Raji (cell line): ENCODE data around the gene ATP8A2.

Source experiments
- POLR2A ChIP-seq: IDR thresholded peaks from 2 replicates; pipeline ENCODE4 v1.6.1; 2011; ENCODE audit warnings: low read depth, low read length, control low read depth; ENCODE audit not compliant: insufficient read depth

ATP8A2 gene

GRCh38 chr13:25489238-25489637, 117.5 kb downstream of the ATP8A2 start:
- TF ChIP-seq POLR2A, result no peak

DNA sequence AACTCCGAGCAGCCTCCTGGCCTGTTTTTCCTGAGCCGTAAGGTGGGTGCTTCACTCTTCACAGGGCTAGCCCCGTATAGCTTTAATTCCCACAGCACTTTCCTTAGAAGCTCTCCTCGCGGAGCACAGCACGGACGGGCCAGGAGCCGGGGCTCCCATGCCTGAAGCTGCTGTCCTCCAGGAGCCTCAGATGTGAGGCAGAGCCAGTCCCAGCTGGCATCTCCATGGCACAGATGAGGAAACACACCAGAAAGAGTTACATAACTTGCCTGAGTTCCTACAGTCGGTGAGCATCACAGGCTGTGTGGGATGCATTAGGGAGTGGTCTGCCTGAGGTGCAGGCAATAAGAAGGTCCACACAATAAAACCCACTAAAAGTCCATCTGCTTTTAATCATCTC, 118.5 kb downstream of the ATP8A2 start:
- no peak for TF ChIP-seq POLR2A

DNA sequence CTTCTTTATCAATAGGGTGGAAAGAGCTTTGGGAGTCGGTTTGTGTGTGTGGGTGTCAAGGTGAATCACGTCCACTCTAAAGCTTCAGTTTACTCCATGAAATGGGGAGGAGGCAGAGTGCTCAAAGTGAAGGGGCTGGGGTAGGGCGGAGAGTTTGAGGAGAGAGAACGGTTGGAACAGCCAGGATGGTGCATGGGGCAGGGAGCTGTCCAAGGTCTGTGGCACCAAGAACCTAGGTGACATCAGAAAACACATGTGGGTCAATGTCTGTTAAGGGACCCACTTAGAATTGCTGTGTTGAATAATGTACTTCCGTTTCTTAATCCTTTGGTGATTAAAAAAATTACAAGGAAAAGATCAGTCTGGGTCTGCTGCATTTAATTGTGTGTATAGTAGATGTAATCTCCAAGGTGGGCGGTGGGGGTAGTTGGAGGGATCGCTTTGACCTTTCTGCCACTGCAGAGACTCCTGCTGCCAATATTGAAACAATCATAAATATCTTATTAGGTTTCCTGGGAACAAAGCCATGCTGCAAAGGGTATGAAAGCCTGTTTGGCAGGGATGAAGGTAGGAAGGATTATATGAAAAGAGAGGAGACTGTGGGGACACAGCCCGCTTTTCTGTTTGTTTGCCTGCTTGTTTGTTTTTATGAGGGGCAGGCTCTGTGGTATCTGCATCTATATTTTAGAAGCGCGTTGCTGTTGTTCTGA, 122.3 kb downstream of the ATP8A2 start:
- TF ChIP-seq POLR2A, result no peak

GRCh38 chr13:25494698-25495411, 123.1 kb downstream of the ATP8A2 start:
- no peak for TF ChIP-seq POLR2A

- TF ChIP-seq POLR2A, result no peak
These were observed 129.5 kb downstream of the ATP8A2 start for GRCh38 chr13:25501231-25501630.

- no peak for TF ChIP-seq POLR2A
These were observed 130.3 kb downstream of the ATP8A2 start for GRCh38 chr13:25502031-25502430.

DNA sequence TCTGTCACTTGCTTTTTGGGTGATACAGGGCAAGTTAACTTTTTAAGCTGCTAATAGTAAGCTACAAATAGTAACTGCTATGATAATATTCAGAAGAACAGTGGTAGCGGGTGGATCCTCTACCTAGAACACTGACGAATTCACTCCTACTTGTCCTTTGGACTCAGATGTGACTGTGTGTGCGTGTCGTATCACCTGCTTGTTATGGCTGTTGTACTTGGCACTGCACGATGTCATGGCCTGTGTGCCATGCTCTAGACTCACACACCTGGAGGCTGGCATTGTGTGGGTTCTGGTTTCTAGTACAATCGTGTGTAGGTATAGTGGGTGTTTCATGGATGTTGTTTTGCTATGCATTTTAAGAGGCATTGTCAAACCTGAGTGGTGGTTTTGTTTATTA, 130.8 kb downstream of the ATP8A2 start:
- TF ChIP-seq POLR2A, result no peak

- TF ChIP-seq POLR2A, result no peak
These were observed 132.1 kb downstream of the ATP8A2 start for GRCh38 chr13:25503856-25504255.

- no peak for TF ChIP-seq POLR2A
These were observed 136.1 kb downstream of the ATP8A2 start for GRCh38 chr13:25507841-25508240.

GRCh38 chr13:25518441-25518840, 146.7 kb downstream of the ATP8A2 start:
- no peak for TF ChIP-seq POLR2A

DNA sequence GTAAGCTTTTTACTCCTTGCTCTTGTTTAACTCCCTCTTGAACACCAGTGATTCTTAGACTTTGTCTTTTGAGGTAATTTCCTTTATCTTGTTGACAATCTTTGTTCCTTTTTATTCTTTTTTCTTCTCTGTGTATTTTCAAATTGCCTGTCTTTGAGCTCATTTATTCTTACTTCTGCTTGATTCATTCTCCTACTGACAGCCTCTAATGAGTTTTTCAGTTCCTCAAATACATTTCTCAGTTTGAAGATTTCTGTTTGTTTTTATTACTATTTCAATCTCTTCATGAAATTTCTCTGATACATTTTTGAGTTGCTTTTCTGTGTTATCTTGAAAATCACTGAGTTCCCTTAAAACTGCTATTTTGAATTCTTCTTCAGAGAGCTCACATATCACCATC, 154.1 kb downstream of the ATP8A2 start:
- TF ChIP-seq POLR2A, result no peak

- no peak for TF ChIP-seq POLR2A
These were observed 156.5 kb downstream of the ATP8A2 start for GRCh38 chr13:25528266-25528665.

DNA sequence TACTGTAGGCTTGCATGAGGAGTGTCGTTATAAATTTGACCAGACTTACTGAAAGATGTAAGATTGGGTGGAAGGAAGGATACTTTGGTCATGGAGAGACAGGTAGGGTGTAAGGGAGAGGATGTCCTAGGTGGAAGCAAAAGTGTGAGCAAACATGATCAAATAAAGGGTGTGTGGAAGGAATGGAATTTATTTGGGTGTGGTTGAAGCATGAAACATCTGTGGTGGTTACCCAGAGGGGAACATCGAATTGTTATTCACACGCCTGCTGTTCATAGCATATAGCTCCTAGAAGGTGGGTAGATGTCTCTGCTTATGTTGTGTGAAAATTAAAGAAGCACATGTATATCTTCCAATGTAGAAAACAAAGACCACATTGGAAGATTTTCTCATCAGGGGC, 157.7 kb downstream of the ATP8A2 start:
- TF ChIP-seq POLR2A, result no peak

- TF ChIP-seq POLR2A, result no peak
These were observed 166.5 kb downstream of the ATP8A2 start for GRCh38 chr13:25538276-25538675.

- TF ChIP-seq POLR2A, result no peak
These were observed 169.8 kb downstream of the ATP8A2 start for GRCh38 chr13:25541434-25542123.

DNA sequence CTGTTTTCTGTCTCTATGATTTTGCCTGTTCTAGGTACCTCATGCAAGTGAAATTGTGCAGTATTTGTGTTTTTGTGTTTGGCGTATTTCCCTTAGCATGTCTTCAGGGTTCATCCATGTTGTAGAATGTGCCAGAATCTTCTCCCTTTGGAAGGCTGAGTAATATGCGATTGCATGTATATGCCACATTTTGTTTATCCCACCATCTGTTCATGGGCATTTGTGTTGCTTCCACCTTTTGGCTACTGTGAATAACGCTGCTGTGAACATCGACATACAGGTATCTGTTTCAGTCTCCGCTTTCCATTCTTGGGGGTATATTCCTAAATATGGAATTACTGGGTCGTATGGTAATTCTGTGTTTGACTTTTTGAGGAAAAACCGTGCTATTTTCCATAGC, 190.0 kb downstream of the ATP8A2 start:
- no peak for TF ChIP-seq POLR2A
